Posterior vena cava (tissue), 2 donors: ENCODE measurements around the gene ARID3A. TPM values are rescaled to one million over a fixed set of nuclear protein-coding genes. Genes with fewer than 3 reads are reported as not detected.

Experiments used
- DNase-seq: peaks from one replicate; pipeline ENCODE4 v3.0.0-alpha.2; 2020; ENCODE audit warnings: low spot score
- intact Hi-C, 2 donors: fragments of 100-400 bp; cut with DNase I; formaldehyde crosslinking; loops; one replicate each; pipeline versions ENCODE4 v1.14.1 to v1.14.2; 2022 to 2023
- total RNA-seq, 2 donors: library from RNA; stranded (reverse); fragmentation: NEBNext Ultra II Directional; extraction: Animal tissue kit (Norgen Biotek cat#: 25700); gene quantifications; one replicate each; pipeline ENCODE4 v1.2.1, GENCODE V29; 2021
- donor health status: DM: yes; HTN: yes; CAD: no.
- donor health status: DM: yes; HTN: yes; CAD: no.

ARID3A gene
- total RNA-seq, 2 donors from 2014 or later, result 6.3 to 10.0 TPM

DNA sequence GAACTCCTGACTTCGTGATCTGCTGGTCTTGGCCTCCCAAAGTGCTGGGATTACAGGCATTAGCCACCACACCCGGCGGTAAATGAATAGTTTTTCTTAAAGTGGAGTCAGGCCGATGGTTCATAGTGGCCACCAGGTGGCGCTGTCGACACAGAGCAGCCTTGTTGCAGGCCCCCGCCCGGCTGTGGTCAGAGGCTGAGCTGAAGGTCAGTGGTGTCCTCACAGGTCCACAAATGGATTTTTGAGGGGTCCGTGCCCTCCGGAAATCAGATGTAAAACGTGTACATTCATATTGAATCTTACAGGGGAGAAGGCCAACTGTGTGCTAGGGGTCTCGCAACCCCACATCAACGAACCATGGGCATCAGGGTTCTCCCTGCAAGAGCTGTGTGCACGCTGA, 44.9 kb downstream of the ARID3A start:
- intact Hi-C loops, result no loop called here
- DNase-seq, result no peak

GRCh38 chr19:971795-972194, 46.0 kb downstream of the ARID3A start:
- no peak for DNase-seq
- intact Hi-C loops, result no loop called here

DNA sequence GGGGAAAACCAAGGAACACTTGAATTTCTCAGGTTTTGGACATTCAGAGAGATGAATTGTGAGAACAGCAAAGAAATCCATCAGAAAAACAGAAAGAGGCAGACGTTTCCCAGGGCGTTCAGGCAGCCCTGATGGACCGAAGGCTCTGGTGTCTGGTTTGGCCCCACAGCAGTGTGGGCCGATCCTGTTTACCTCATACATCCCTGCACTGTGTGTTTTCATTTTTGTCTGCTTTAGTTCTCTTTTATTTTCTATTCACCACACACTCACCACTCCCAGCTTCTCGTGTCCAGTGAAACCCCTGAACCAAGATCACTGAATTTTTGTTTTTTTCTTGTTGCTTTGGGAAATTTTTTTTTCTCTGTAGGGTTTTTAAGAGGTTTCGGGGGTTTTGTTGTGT, 46.4 kb downstream of the ARID3A start:
- intact Hi-C loops, result no loop called here
- no peak for DNase-seq

- DNase-seq, result no peak
- intact Hi-C loops, result no loop called here
Observed at GRCh38 chr19:973726-974563, 48.1 kb downstream of the ARID3A start.

- intact Hi-C loops, result no loop called here
- no peak for DNase-seq
Observed at GRCh38 chr19:974564-975257, 48.9 kb downstream of the ARID3A start.

DNA sequence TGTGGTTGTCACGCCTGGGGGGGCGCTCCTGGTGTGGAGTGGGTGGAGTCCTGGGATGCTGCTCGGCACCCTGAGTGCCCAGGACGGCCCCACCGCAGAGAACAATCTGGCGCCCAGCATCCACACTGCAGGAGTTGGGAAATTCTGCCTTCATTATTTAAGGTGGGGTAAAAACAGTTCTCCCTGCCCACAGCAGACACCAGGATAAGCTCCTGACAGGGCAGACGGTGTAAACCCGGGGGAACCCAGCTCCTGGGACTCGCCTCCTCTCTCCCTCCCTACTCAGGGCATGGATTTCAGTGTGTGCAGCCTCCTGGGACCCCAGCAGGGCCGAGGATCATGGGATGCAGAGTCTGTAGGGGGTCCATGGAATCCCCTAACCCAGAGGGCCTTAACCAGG, 50.6 kb downstream of the ARID3A start:
- DNase-seq, result no peak
- intact Hi-C loops, result no loop called here

DNA sequence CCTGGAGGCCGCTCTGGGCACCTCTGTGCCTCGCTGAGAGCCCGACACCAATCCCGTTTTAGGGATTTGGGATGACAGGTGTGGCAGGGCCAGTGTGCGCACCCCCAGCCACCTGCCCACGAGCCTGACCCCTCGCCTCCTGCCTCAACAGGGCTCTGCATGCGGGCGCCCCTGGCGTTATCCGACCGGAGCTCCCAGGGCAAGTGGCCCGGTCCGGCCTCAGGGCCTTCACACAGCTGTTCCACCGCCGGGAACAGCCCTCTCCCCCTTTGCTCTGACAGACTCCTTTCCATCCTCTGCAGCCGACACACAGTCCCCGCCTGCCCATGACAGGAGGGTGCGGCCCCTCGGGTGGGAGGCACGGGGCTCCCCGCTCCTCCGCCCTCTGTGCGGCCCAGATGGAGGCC, 51.2 kb downstream of the ARID3A start:
- intact Hi-C loops, result loop anchor here in 1 of 2 donors (1.0 kb wide), 1 partner anchor 23 kb away; the partner anchor contains the start of gene GRIN3B
- no peak for DNase-seq

DNA sequence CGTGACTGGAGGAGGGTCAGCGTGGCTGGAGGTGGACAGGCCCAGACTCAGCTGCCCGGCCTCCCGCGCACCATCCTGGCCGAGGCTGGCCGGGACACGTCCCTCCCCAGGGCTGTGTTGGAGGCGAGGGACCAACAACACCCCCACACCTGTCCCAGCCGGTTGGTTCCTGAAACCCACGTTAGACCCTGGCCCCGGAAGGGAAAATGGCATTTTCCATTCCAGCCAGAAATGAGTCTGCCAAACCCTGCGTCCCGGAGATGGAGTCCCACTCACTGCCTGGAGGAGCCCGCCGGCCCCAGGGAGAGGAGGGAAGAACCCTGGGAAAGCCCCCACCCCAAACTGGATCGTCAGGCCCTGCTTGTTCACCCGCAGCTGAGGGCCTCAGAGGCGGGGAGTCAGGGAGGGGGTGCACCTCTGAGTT, 53.5 kb downstream of the ARID3A start:
- intact Hi-C loops, result no loop called here
- no peak for DNase-seq

DNA sequence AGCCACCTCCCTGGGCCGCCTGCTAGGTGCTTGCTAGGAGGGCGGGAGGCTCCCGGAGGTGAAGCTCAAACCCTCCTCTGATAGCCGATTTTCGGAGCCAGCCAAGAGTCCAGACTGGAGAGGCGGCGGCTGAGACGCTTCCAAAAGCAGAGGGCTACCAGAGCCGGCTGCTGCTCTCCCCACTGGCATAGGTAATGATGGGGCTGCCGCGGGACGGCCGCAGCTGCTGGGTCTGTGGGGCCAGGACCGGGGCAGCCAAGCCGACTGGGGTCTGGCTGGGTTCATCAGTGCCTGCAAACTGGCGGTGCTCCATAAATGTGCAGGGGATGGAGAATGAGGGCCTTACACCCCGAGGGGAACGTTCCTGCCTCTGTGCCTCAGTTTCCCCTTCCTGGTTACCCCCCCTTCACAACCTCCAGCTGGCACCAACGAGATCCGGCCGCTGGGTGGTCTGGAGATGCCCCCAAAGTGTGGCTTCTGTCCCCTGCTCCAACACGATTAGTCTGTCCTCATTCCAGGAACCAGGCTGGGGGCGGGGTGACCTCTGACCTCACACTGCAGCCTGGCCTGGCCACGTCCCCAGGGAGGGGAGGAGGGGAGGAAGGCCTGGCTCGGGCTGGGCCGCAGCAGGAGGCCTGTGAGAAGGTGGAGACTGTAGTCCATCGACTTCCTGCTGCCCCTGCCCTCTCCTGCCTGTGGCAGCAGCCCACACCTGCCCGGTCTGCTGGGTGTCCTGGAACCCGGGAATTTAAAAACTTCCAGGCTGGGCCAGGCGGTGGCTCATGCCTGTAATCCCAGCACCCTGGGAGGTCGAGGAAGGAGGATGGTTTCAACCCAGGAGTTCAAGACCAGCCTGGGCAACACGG, 54.5 kb downstream of the ARID3A start:
- DNase-seq, result no peak
- intact Hi-C loops, result loop anchor here (2.0 to 10.0 kb wide), 2 partner anchors 58 to 126 kb away; partner anchors contain the start of genes CFD (in 1 of the 2) and ELANE (in 1 of the 2)

DNA sequence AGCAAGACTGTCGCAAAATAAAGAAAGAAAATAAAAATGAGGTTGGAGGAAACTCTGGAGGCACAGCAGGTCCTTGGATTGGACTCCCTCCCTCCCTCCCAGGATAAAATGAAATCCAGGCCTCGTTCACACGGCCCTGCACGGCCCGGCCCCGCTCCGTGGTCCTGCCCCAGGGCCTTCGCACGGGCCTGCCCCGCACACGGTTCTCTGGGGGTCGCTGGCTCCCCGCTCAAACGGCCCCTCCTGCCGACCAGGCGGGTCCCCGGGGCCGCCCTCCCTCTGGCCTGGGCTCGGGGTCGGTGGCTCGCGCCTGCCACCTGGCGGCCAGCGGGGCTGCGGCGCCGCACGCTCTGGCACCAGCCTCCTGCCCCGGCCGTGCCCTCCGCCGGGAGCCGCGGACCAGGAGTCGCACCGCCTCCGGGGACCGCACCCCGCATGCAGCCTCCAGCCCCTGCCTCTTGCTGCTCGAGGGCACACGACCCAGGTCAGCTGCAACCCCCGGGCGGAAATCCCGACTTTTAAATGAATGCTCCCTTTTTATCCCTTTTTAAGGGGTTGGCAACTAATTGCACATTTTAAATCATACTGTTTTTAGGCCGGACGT, 56.8 kb downstream of the ARID3A start:
- intact Hi-C loops, result loop anchor here (2.0 to 10.0 kb wide), 3 partner anchors 62 to 128 kb away; partner anchors contain the start of genes CFD (in 1 of the 2) and ELANE (in 1 of the 2)
- peak; percentile 90 for DNase-seq

- DNase-seq, result peak; percentile 98
- intact Hi-C loops, result loop anchor here in 1 of 2 donors (10.0 kb wide), 1 partner anchor 130 kb away; the partner anchor contains the start of genes CFD and ELANE
Observed at GRCh38 chr19:984165-984967, 58.5 kb downstream of the ARID3A start, which contains the start of gene WDR18. WDR18 (plus strand) TSS chr19:984345; CDS start chr19:984354, 9 bp downstream.

DNA sequence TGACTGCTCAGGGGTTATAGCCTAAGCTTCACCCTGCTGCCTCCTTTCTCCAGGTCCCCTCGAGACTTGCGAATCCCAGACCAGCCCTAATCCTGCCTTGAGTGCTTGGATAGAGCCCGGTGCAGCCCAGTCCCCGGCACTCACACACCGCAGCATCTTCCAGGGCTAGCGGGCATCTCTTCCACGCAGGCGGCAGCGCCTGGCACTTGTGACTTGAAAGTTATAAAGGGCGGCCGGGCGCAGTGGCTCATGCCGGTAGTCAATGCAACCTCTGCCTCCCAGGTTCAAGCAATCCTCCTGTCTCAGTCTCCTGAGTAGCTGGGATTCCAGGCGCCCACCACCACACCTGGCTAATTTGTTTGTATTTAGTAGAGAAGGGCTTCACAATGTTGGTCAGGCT, 60.2 kb downstream of the ARID3A start:
- intact Hi-C loops, result loop anchor here in 1 of 2 donors (10.0 kb wide), 1 partner anchor 131 kb away; the partner anchor contains the start of genes CFD and ELANE
- no peak for DNase-seq

- intact Hi-C loops, result loop anchor here in 1 of 2 donors (10.0 kb wide), 1 partner anchor 133 kb away; the partner anchor contains the start of genes CFD and ELANE
- DNase-seq, result no peak
Observed at GRCh38 chr19:988081-988480, 62.2 kb downstream of the ARID3A start.

DNA sequence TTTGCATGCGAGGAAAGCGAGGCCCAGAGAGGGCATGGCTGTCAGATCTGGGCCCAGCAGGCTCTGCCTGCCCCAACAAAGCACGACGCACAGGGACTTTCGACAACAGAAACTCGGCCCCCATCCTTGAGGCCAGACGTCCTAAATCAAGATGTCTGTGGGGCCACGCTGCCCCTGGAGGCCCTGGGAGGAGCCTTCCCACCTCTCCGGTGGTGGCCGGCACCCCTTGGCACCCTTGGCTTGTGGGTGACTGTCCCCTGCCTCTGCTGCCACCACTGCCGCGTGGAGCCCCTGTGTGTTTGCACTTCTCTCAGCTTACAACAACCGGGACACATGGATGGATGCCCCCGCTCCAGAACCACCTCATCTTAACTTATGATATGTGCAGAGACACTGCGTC, 62.7 kb downstream of the ARID3A start:
- intact Hi-C loops, result loop anchor here in 1 of 2 donors (10.0 kb wide), 1 partner anchor 134 kb away; the partner anchor contains the start of genes CFD and ELANE
- DNase-seq, result no peak

DNA sequence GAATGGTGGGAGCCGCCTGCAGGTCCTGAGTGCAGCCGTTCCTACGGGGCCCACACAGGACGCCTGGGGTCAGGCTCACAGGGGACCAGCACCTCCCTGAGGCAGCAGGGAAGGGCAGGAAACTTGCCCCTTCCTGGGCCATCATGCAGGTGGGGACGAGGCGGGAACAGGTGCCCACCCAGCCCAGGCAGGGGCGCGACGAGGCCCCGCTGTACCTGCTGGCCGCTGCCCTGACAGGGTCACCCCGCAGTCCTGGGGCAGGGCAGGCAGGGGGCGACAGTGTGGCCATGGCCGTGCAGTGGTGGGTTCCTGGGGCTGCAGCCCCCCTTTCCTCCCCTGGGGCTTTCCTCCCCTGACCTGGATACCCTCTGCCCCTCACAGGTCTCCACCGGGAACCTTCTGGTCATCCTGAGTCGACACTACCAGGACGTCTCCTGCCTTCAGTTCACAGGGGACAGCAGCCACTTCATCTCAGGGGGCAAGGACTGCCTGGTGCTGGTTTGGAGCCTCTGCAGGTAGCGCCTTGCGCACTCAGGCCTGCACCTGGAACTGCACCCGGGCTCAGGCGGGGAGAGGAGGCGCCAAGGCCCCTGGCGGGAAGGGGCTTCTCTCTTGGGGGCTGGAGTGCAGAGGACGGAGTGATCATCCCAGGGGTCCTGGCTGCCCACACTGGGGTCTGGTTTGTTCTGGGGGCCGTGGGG, 63.7 kb downstream of the ARID3A start:
- intact Hi-C loops, result loop anchor here (10.0 kb wide), 3 partner anchors 135 to 225 kb away; partner anchors contain the start of genes CFD (in 1 of the 2) and ELANE (in 1 of the 2)
- DNase-seq, result no peak

- DNase-seq, result no peak
- intact Hi-C loops, result loop anchor here (10.0 kb wide), 2 partner anchors 215 to 225 kb away; no protein-coding TSS in a partner anchor
Observed at GRCh38 chr19:990119-990571, 64.3 kb downstream of the ARID3A start.

DNA sequence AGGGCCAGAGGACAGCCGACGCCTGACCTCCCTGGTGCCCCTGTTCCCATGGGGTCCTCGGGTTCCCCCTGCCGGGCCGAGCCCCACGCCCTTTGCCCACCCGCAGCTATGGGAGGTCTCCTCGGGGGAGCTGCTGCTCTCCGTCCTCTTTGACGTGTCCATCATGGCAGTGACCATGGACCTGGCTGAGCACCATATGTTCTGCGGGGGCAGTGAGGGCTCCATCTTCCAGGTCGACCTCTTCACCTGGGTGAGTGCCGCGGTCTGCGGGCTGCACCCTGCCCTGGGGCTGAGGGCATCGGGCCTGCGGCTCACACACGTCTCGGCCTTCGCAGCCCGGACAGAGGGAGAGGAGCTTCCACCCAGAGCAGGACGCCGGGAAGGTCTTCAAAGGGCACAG, 64.9 kb downstream of the ARID3A start:
- DNase-seq, result no peak
- intact Hi-C loops, result loop anchor here (10.0 kb wide), 2 partner anchors 216 to 226 kb away; no protein-coding TSS in a partner anchor
